Midbrain (tissue), 1 donor: ENCODE results near the gene UBA1.

Experiments
- DNase-seq: peaks from one replicate; lab custom pipeline; 2025; lab: John Stamatoyannopoulos, UW

The UBA1 gene

DNA sequence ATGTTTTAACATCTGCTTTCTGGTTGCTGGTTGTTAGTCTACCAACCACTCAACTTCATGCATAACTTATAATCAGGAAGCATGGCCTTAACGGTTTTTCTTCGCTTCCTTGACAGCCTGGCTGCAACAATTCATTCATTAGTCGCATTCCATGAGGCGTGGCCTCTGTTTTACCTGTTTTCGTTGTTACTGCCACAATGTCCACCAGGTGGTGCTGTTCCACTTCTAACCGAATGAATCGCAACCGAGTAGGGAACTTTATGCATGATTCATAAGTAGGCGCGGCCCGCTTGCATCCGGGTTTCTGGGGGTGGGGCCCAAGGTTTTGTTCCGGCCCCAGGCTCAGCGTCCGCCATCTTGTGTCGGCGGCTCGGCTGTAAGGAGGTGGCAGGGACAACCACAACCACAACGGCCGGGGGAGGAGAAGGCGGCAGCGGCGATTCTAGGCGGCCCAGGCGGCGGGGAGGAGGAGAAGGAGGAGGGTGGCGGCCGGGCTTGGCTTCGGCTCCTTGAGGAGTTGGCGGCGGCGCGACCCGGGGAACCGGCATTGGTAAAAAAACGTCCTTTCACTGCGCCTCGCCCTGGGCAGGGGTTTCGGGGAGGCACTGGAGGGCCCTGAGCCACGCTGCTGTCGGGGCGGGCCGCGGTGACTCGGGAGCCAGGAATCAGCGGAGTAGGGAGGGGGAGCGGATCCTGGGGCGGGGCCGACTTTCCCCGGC, at the start of gene UBA1:
Gene UBA1, plus strand, starts transcription at position 355 of the 719 bp plus-strand sequence. CDS start 4,974 bp downstream, outside the sequence.
- DNase-seq: peak; percentile 99

DNA sequence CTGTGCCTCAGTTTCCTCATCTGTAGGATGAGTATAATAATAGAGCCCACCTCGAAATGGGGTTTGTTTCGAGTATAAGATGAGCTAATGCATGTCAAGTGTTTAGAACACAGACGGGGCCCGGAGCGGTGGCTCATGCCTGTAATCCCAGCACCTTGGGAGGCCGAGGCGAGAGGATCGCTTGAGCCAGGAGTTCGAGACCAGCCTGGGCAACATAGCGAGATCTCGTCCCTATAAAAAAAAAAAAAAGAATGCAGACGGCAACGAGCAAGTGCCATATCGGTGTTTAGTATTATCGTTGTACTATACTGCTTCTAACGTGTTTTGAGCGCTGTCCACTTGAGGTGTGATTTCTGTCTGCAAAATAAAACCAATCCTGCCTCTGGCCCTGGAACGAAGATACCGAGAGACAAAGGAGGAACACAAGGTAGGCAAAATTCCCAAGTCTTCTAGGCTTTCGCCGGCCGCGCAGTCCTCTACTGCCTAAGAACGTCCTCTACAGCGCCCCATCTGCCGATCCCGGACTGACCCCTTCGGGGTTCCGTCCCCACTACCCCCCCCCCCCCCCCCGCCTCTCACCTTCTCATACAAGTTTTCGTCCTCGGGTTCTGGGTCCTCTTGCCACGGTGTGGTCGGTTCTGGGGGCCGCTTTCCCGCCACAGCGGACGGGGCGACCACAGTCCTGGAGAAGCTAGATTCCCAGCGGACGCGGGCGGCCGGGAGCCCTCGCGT, 49.6 kb upstream of the UBA1 start:
- DNase-seq: peak; percentile 51

DNA sequence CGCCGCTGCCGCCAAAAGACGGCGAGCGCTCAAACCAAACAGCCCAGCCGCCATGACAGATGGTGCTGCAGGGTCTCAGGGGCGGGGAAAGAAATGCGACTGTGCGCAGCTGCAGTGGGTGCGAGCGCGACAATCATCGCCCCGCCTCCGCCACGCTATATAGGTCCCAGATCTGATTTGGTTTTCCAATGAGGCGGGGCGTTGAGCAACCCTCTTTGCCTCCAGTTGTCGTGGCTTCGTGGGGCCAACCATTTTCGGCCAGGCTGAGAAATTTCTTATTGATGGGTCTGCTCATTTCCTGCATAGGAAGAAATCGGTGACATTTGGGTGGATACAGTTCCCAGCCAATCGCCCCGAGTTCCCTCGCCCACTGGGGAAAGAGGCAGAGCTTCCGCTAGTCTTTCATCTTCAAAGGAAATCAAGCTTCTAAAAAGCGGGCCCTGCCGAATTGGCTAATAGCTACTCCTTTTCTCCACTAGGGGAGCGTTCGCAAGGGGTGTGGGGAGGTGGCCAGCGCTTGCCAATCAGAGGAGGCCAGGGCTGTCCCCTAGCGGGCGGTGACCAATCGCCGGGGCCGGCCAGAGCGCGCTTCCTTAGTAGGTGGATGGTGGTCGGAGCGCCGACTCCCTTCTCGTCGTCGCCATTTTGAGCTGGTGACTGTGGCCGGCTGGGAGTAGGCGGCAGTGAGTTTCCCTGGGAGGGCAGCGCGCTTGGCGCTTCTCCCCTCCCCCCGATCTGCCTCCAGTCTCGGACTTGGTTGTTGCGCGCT, 48.8 kb upstream of the UBA1 start, which contains the start of the genes NDUFB11 and RBM10:
Gene NDUFB11, minus strand, starts transcription at position 77 of the 769 bp plus-strand sequence. Its CDS starts 23 bp downstream, at position 54.
Gene RBM10, plus strand, starts transcription at position 596 of the 769 bp plus-strand sequence. CDS start 2,261 bp downstream, outside the sequence.
- DNase-seq: peak; percentile 89

DNA sequence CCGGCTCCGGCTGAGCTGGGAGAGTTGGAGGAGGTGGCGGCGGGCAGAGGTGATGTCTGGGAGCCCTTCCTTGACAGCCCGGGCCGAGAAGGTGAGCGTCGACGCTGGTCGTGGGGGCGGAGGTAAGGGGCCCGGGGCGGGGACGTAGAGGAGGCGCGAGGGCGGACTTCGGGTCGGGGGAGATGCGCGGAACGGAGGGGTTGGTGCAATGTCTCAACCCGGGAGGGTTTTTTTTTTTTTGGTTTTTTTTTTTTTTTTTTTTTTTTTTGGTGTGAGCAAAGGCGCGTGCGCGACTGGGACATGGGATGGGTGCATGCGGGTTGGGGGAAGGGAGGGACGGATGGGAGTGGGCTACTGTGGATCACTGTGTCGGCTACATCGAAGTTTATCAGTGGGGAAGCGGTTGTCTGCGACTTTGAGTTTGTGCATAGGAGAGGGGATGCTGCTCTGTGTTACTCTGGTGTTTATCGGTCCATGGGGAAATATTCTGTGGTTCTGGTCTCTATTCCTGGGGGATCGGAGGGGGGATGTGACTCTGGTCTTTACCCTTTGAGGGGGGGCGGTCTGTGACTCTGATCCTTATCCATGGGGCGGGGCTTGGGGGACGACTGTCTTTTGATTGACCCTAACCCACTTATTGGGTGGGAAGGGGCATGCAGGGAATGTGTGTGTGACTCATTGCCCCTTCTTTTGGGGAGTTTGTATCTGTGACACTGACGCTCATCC, 48.1 kb upstream of the UBA1 start:
- DNase-seq: no peak

DNA sequence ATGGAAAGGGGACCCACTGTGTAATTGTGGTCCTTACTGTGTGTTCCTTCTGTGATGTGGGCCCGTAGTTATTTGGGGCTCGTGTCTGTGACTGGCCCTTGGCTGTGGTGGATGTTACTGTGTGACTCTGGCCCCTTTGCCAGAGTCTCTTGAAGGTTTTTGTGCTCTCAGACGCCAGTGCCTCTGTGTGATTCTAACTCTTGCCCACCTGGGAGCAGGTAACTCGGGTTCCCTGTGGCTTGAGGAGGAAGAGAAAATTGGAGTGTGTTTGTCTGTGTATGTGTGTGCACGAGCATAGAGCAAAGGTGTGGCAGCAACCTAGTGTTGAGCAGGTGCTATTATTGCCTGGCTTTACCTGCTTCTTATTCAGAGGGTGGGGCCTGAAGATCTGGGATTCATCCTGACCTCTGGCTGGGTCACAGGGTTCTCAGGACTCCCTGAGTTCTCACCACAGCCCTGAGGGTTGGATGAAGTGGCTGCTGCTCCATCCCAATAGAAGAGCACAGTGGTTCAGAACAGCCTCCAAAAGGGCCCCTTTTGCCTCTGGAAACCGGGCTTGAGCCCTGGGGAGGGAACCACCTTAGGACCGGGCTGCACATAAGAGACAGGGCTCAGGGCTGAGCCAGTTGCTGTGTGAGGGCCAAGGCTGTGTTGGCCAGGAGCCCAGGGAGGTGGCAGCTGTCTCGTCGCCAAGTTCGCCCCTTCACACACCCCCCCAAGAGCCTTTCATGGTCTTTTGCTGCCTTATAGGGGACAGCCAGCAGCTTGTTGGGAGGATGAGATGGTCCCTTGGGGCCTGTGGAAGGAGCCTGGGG, 47.3 kb upstream of the UBA1 start:
- no peak for DNase-seq

DNA sequence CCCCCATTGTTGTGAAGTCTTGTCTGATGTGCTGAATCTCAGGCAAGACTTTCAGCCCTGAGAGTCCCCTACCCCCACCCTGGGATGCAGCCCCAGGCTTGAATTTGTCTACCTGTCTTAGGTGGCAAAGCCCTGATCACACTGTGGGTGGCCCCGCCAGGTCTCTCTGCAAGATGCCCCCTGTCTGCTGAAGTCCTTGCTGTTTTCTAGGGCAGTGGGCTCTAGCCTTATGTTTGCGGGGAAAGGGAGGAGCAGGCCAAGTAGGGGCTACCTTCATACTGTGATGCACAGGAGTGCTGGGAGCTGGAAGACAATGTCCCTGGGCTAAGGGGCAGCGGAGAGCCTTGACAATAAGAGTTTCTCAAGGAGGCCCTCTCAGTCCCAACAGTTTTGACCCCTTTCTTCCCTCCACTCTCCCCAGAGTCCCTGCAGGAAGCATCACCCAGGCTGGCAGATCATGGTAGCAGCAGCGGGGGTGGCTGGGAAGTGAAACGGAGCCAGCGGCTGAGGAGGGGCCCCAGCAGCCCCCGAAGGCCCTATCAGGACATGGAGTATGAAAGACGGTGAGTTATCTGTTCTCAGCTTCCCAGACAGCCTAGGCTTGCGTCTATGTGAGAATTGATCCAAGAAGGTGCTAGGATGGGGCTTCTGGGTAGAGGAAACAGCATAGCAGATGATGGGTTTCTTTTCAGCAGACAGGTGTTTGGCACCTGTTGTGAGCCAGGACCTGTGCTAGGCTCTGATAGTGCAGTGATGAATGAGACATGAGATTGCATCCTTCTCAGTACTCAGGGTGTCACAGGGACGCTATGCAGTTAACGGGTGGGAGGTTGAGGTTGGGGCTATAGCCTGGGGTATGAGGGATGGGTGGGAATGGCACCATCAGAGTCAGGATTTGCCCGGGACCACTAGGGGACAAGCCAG, 46.4 kb upstream of the UBA1 start:
- no peak for DNase-seq

DNA sequence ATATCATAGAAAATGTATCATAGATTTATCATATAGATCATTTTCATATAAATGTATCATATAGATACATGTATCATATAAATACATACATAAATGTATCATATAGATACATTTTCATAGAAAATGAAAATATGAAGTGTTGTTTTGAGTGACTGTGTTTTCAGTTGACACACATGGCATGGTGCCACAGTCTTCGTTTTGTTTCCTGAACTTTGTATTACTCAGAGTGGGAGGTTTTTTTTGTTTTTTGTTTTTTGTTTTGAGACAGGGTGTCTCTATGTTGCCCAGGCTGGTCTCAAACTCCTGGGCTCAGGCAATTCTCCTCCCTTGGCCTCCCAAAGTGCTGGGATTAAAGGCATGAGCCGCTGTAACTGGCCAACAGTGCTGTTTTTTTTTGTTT, 44.7 kb upstream of the UBA1 start:
- DNase-seq: no peak

DNA sequence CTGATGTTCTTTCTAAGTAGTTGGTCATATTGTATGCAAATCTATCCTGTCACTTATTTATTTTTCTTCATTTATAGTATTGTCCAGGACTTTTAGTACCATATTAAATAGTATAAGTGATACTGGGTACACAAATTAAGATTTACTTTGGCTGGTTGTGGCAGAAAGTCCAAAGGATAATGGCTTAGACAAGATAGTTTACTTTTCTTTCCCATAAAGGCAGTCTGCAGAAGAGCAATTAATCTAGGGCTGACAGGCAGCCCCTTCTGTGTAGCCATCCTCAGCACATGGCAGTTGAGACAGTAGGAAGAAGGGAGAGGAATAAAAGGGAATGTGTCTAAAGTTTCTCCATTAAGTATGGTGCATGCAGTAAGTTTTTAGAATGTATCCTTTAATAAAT, 42.2 kb upstream of the UBA1 start:
- no peak for DNase-seq

DNA sequence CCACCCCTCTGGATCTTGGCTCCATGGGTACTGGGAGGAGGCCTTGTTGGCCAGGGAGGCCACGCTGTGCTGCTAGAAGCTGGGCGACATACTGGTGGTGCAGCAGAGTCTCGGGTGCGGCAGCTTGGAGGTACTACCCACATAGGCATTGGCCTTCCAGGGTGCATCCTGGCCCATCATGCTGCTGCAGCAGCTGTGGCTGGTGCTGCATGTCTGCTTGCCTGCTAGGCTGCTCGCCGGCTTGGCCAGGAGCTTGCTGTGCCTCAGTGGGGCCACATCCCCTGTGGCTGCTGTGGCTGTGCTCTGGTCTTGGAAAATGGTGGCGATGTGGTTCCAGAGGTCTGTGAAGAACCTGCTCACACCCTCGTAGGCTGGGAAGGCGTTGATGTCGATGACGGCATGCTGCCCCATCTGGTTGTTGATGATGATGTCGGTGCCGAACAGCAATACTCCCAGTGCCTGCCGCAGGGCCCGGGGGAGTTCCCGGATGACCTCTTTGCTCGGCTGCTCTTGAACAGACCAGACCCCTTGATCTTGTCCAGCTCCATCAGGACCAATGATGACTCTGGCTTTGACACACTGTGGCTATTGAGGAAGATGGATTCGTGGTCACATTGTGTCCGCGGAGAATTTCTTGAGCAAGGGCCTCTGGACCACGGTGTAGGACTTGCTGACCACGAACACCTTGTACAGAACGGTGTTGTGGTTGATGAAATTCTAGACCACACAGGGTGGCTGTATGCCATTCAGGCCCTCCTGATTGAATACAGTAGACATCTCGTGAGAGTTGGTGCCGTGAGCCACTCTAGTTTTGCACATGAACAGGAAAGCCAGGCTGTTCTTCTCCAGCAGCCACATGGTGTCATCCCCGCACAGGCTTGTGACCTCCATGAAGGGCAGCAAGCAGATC, 36.8 kb upstream of the UBA1 start:
- no peak for DNase-seq

DNA sequence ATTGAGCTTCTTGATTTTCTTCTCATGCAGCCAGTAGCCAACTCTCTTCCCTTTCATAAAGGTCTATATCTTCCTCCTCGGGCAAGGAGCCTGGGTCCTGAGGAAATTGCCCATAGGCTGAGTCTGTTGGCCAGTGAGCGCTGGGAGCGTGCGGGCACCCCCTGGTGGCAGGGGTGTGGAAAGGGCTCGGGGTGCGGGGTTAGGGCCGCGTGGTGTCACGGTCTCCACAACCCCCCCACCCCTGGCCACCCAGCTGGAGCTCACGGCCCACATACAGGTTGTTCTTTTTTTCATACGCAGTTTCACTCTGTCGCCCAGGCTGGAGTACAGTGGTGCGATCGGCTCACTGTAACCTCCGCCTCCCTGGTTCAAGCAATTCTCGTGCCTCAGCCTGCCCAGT, 35.5 kb upstream of the UBA1 start:
- no peak for DNase-seq

DNA sequence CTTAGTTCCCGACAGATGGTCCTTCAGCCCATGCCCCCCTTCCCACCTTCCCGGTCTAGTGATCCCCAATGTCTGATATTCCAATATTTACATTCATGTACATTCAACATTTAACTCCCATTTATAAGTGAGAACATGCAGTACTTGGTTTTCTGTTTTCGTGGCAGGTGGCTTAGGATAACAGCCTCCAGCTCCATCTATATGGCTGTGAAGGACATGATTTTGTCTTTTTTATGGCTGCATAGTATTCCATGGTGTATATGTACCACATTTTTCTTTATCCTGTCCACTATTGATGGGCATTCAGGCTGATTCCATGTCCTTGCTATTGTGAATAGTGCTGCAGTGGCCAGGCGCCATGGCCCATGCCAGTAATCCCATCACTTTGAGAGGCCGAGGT, 34.8 kb upstream of the UBA1 start:
- no peak for DNase-seq

DNA sequence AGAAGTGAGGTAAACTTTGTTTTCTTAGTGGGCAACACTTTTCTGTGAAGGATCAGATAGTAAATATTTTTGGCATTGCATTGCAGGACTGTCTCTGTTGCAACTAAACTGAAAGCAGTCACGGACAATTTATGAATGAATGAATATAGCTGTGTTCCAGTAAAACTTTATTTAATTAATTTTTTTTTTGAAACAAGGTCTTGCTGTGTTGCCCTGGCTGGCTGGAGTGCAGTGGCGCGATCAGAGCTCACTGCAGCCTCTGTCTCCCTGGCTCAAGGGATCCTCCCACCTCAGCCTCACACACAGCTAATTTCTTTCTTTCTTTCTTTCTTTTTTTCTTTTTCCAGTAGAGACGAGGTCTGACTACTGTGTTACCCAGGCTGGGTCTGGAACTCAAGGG, 32.8 kb upstream of the UBA1 start:
- DNase-seq: no peak

DNA sequence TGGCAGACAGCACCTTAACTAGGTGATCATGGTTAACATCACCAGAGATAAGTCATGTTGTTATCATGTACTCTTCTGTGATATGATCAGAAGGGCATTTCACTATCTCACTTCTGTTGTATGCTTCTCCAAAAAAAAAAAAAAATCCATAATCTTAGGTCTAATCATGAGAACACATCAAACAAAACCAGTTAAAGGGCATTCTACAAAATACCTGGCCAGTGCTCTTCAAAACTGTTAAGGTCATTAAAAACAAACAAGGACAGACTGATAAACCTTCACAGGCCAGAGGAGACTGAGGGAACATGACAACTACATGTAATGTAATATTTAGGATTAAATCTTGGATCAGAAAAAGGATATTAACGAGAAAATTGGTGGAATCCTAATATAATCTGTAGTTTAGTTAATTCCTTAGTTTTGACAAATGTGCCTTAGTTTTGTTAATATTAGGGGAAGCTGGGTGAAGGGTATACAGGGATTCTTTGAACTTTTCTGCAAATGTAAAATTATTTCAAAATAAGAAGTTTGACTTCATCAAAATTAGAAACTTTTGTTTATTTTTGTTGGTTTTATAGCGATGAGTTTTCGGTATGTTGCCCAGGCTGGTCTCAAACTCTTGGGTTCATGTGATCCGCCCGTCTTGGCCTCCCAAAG, 30.6 kb upstream of the UBA1 start:
- DNase-seq: no peak

DNA sequence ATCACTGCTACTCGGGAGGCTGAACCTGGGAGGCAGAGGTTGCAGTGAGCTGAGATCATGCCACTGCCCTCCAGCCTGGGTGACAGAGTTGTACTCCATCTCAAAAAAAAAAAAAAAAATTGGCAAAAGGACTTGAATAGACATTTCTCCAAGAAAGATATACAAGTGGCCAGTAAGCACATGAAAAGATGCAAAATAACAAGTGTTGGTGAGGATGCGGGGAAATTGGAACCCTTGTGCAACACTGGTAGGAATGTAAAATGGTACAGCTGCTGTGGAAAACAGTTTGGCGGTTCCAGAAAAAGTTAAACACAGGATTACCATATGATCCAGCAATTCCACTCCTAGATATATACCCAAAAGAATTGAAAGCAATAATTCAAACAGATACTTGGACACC, 29.2 kb upstream of the UBA1 start:
- DNase-seq: no peak

DNA sequence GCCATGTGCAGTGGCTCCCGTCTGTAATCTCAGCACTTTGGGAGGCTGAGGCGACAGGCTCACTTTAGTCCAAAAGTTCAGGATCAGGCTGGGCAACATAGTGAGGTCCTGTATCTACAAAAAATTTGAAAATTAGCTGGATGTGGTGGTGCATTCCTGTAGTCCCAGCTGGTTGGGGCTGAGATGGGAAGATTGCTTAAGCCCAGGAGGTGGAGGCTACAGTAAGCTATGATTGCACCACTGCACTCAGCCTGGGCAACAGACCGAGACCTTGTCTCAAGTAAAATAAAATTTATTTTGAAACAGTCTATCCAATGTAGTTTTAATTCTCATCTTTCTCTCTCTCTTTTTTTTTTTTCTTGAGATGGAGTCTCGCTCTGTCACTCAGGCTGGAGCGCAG, 27.5 kb upstream of the UBA1 start:
- DNase-seq: no peak

DNA sequence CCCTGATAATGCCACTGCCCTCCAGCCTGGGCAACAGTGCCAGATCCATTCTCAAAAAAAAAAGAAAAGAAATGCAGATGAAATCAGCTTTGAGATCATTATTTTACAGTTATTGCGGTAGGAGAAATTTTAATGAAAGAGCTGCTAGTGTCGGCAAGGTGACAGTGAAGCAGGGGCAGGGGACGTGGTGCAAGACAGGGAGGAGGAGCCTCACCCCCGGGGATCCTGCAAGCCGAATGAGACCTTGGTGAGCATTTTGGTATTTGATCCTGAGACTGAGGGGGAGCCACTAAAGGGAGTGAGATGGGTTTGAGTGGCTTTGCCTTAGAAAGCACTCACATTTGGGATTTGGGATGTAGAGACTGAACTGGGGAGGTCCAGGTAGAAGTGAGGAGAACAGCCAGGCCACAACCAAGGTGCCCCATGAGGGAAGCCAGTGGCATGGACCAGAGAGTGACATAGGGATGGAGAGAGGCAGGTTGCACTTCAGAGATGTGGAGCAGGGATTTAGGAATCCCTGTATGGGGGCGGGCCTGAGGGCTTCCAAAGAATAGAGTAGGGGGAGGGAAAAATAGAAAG, 25.0 kb upstream of the UBA1 start:
- no peak for DNase-seq

DNA sequence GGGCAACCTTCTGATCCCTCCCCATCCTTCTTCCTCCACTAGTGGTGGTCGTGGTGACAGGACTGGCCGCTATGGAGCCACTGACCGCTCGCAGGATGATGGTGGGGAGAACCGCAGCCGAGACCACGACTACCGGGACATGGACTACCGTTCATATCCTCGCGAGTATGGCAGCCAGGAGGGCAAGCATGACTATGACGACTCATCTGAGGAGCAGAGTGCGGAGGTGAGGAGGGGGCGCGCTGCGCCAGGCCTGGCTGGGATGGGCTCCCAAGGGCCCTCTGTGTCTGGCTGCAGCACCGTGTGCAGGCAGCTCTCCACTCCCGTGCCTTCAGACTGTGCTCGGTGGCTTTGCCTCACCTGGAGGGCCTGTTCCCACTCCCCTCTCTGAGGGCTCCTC, 24.4 kb upstream of the UBA1 start:
- DNase-seq: no peak
